Epidermal melanocyte (primary cell): ENCODE results near the gene NEUROG3.

Experiments used
- DNase-seq: peaks from one replicate; pipeline ENCODE4 v3.0.0; 2011; ENCODE audit warnings: low spot score; ENCODE audit not compliant: insufficient read length

NEUROG3 gene

GRCh38 chr10:69573056-69573806, at the start of gene NEUROG3:
TSS of gene NEUROG3 (minus strand) at chr10:69573422. CDS start at chr10:69573043, 379 bp downstream.
- no peak for DNase-seq

- DNase-seq, result no peak
These were observed 47.4 kb upstream of the NEUROG3 start for GRCh38 chr10:69620625-69621024.

GRCh38 chr10:69619626-69620025, 46.4 kb upstream of the NEUROG3 start:
- no peak for DNase-seq

- DNase-seq, result no peak
These were observed 45.5 kb upstream of the NEUROG3 start for GRCh38 chr10:69618746-69619145.

- no peak for DNase-seq
These were observed 43.1 kb upstream of the NEUROG3 start for GRCh38 chr10:69616358-69616757.

- no peak for DNase-seq
These were observed 40.9 kb upstream of the NEUROG3 start for GRCh38 chr10:69614130-69614529.

GRCh38 chr10:69612760-69613159, 39.5 kb upstream of the NEUROG3 start:
- DNase-seq, result no peak

GRCh38 chr10:69609077-69609476, 35.9 kb upstream of the NEUROG3 start:
- DNase-seq, result no peak

- no peak for DNase-seq
These were observed 27.6 kb upstream of the NEUROG3 start for GRCh38 chr10:69600761-69601330.

- no peak for DNase-seq
These were observed 15.1 kb upstream of the NEUROG3 start for GRCh38 chr10:69588358-69588757.

- no peak for DNase-seq
These were observed 11.4 kb upstream of the NEUROG3 start for GRCh38 chr10:69584624-69585023.

GRCh38 chr10:69583106-69583505, 9.9 kb upstream of the NEUROG3 start:
- DNase-seq, result no peak

GRCh38 chr10:69580435-69580834, 7.2 kb upstream of the NEUROG3 start:
- no peak for DNase-seq

- DNase-seq, result no peak
These were observed 6.3 kb upstream of the NEUROG3 start for GRCh38 chr10:69579464-69580060.

- no peak for DNase-seq
These were observed 5.3 kb upstream of the NEUROG3 start for GRCh38 chr10:69578508-69578991.

GRCh38 chr10:69577268-69578232, 4.3 kb upstream of the NEUROG3 start:
- DNase-seq, result no peak

GRCh38 chr10:69576334-69577011, 3.3 kb upstream of the NEUROG3 start:
- no peak for DNase-seq

- DNase-seq, result no peak
These were observed 2.0 kb upstream of the NEUROG3 start for GRCh38 chr10:69575164-69575722.

GRCh38 chr10:69574571-69574978, 1.4 kb upstream of the NEUROG3 start:
- DNase-seq, result no peak
